HS-5 (cell line): ENCODE results near the gene PPEF1.
"Not testable (repeated sequence)": the region's sequence is repeated elsewhere in the genome, so short reads cannot be mapped to it uniquely, and the experiment has no call there.

ENCODE experiments used
- DNase-seq: peaks from one replicate; pipeline ENCODE4 v3.0.0-alpha.2; 2012; ENCODE audit warnings: low read depth

The PPEF1 gene

GRCh38 chrX:18701621-18702361 lies 5.7 kb upstream of the PPEF1 start:
- no peak for DNase-seq

- no peak for DNase-seq
These were observed 4.9 kb upstream of the PPEF1 start for GRCh38 chrX:18702362-18703195.

GRCh38 chrX:18709833-18710232 lies 2.4 kb downstream of the PPEF1 start:
- DNase-seq, result no peak

- DNase-seq, result no peak
These were observed 7.5 kb downstream of the PPEF1 start for GRCh38 chrX:18714910-18715309.

- DNase-seq, result no peak
These were observed 12.4 kb downstream of the PPEF1 start for GRCh38 chrX:18719852-18720251.

GRCh38 chrX:18721683-18722499 lies 14.4 kb downstream of the PPEF1 start:
- DNase-seq, result no peak

- no peak for DNase-seq
These were observed 15.1 kb downstream of the PPEF1 start for GRCh38 chrX:18722500-18723071.

GRCh38 chrX:18725310-18725943 lies 18.0 kb downstream of the PPEF1 start:
- no peak for DNase-seq

- DNase-seq, result no peak
These were observed 25.8 kb downstream of the PPEF1 start for GRCh38 chrX:18733287-18733686.

GRCh38 chrX:18739609-18740008 lies 32.2 kb downstream of the PPEF1 start:
- DNase-seq, result not testable (repeated sequence)

- DNase-seq, result no peak
These were observed 41.1 kb downstream of the PPEF1 start for GRCh38 chrX:18748499-18748898.

- no peak for DNase-seq
These were observed 46.2 kb downstream of the PPEF1 start for GRCh38 chrX:18753631-18754030.

- DNase-seq, result no peak
These were observed 48.2 kb downstream of the PPEF1 start for GRCh38 chrX:18755651-18756050.

- DNase-seq, result no peak
These were observed 50.8 kb downstream of the PPEF1 start for GRCh38 chrX:18757956-18758932.

- no peak for DNase-seq
These were observed 54.3 kb downstream of the PPEF1 start for GRCh38 chrX:18761750-18762149.

- not testable (repeated sequence) for DNase-seq
These were observed 55.7 kb downstream of the PPEF1 start for GRCh38 chrX:18763106-18763505.

- no peak for DNase-seq
These were observed 61.9 kb downstream of the PPEF1 start for GRCh38 chrX:18769364-18769763.

GRCh38 chrX:18769812-18770573 lies 62.5 kb downstream of the PPEF1 start:
- DNase-seq, result no peak

GRCh38 chrX:18789916-18790315 lies 82.5 kb downstream of the PPEF1 start:
- no peak for DNase-seq

- DNase-seq, result no peak
These were observed 85.4 kb downstream of the PPEF1 start for GRCh38 chrX:18792828-18793227.
